Measurements from ENCODE around the gene PGBD4.

DNA sequence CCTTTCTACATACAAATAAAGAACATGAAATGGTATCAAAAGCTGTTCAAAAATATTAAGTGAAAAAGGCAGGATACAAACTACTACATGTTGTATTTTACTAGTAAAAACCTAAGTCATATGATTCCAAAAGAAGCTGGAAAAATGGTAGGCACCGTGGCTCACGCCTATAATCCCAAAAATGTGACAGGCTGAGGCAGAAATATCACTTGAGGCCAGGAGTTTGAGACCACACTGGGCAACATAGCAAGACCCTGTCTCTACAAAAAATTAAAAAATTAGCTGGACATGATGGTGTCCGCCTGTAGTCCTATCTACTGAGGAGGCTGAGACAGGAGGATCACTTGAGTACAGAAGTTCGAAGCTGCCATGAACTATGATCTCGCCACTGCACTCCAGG, 2.0 kb upstream of the PGBD4 start:
- TF ChIP-seq, protein P1, sequence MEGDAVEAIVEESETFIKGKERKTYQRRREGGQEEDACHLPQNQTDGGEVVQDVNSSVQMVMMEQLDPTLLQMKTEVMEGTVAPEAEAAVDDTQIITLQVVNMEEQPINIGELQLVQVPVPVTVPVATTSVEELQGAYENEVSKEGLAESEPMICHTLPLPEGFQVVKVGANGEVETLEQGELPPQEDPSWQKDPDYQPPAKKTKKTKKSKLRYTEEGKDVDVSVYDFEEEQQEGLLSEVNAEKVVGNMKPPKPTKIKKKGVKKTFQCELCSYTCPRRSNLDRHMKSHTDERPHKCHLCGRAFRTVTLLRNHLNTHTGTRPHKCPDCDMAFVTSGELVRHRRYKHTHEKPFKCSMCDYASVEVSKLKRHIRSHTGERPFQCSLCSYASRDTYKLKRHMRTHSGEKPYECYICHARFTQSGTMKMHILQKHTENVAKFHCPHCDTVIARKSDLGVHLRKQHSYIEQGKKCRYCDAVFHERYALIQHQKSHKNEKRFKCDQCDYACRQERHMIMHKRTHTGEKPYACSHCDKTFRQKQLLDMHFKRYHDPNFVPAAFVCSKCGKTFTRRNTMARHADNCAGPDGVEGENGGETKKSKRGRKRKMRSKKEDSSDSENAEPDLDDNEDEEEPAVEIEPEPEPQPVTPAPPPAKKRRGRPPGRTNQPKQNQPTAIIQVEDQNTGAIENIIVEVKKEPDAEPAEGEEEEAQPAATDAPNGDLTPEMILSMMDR (IDR thresholded peaks at IDR 0.05) = no peak
- no peak for TF ChIP-seq POLR2A (IDR thresholded peaks at IDR 0.05)
